ENCODE data around the gene IL17C.
A peak's percentile ranks its signal among the peaks of the same experiment; 100 is the strongest.

The IL17C gene

DNA sequence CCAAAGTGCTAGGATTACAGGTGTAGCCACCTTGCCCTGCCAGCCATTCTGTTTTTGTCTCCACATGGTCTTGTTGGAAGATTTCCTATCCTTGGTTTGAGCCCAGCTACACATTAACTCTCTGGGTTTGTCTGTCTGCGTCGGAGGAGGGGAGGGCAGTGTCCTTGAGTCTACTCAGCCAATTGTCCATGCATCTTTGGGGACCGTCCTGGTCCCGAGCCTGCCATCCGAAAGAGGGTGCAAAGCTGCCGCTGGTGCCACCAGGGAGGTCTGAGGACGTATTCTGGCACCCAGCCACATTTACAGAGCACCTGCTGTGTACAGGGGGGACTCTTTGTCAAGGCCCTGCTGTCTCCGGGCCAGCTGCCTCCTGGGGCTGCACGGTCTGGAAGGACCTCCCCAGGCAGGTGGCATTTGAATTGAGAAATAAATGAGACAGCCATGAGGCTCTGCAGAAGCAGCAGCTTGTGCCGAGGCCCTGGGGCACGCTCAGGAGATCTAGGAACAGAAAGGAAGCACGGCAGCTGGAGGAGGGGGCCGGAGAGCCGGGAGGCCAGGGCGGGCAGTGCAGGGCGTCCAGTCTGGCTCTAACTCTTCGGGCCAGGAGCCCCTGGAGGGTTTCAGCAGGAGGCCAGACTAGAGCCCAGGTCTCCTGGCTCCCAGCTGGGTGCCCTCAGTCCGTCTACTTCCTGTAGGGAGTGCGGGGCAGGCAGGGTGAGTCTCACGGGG is 11.0 kb downstream of the IL17C start:
- no peak for DNase-seq (ENCODE audit: low read depth in 2 of 2)
- TF ChIP-seq, protein P1, sequence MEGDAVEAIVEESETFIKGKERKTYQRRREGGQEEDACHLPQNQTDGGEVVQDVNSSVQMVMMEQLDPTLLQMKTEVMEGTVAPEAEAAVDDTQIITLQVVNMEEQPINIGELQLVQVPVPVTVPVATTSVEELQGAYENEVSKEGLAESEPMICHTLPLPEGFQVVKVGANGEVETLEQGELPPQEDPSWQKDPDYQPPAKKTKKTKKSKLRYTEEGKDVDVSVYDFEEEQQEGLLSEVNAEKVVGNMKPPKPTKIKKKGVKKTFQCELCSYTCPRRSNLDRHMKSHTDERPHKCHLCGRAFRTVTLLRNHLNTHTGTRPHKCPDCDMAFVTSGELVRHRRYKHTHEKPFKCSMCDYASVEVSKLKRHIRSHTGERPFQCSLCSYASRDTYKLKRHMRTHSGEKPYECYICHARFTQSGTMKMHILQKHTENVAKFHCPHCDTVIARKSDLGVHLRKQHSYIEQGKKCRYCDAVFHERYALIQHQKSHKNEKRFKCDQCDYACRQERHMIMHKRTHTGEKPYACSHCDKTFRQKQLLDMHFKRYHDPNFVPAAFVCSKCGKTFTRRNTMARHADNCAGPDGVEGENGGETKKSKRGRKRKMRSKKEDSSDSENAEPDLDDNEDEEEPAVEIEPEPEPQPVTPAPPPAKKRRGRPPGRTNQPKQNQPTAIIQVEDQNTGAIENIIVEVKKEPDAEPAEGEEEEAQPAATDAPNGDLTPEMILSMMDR (IDR thresholded peaks at IDR 0.05; ENCODE audit: low read depth, low read length): no peak
- peak overlapping the region; percentile 76 for H3K4me3 ChIP-seq (replicated peaks in 1 of 2; ENCODE audit: low read depth in 2 of 2, low read length in 2 of 2)

DNA sequence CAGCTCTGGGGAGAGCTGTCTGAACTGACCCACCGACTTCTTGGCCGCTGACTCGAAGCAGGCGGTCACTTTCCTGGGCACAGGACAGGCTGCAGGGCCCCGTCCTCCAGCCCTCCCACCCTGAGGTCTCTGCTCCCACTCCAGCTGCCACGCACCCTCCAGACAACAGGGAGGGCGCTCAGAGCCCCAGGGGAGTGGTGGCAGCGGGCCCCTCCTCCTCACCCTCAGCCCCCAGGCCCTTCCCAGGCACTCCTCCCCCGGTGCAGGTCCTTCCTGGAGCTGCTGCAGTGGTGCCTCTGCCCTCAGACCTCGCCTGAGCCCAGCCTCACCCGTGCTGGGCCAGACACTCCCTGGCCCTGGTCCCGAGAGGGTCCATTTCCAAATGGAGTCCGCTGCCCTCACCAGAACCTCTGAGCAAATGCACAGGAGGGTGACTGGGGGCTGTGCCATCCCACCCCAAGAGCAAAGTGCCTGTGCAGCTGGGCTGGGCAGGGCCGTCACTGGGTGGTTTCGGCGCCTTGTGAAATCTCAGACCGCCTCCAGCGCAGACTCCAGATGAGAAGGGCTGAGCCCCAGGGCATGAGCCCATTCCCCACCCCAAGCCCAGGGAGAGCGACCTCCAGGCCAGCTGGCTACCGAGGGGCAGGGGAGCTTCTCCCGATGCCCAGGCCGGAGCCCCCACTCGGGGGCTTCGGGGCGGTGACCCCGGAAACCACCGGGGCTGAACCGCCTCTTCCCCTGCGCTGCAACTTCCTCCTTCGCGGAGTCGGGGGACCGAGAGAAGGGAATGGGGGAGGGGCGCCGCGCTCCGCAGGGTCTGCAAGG is 11.8 kb downstream of the IL17C start:
- H3K4me3 ChIP-seq (replicated peaks in 1 of 2; ENCODE audit: low read depth in 2 of 2, low read length in 2 of 2): peak overlapping the region; percentile 76
- TF ChIP-seq, protein P1 (IDR thresholded peaks at IDR 0.05; ENCODE audit: low read depth, low read length): no peak
- peak in 1 of 2 donors; percentile 41 for DNase-seq (ENCODE audit: low read depth in 2 of 2)

DNA sequence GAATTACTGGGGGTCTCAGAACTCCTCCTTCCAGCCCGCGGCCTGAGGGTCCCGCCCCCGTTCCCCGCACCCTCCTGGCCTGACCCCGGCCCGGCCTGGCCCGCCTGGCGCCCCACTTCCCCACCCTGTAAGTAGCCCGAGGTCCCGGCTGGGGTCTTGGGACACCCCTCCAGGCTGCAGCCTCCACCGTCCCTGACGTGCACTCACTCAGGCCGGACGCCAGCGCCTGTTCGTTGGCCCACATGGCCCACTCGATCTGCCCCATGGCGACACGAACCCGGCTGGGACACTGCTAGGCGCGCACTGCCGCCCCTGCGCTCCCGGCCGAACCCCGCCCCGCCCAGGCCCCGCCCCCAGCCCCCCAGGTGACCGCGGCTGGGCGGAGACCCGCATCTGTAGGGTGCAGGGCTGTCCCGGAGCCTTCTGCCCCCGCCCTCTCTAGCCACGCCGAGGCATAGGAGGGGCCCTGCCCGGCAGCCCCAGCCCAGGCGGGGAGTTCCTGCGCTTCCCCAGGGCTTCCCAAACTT is 12.4 kb downstream of the IL17C start, which contains the start of gene CYBA:
Gene CYBA, minus strand, starts transcription at position 305 of the 527 bp plus-strand sequence. Its CDS starts 40 bp downstream, at position 265.
- TF ChIP-seq, protein P1 (IDR thresholded peaks at IDR 0.05; ENCODE audit: low read depth, low read length): no peak
- peak; percentile 66 to 71 for DNase-seq (ENCODE audit: low read depth in 2 of 2)
- H3K4me3 ChIP-seq (replicated peaks in 1 of 2; ENCODE audit: low read depth in 2 of 2, low read length in 2 of 2): peak within 1 kb of the TSS; percentile 76

DNA sequence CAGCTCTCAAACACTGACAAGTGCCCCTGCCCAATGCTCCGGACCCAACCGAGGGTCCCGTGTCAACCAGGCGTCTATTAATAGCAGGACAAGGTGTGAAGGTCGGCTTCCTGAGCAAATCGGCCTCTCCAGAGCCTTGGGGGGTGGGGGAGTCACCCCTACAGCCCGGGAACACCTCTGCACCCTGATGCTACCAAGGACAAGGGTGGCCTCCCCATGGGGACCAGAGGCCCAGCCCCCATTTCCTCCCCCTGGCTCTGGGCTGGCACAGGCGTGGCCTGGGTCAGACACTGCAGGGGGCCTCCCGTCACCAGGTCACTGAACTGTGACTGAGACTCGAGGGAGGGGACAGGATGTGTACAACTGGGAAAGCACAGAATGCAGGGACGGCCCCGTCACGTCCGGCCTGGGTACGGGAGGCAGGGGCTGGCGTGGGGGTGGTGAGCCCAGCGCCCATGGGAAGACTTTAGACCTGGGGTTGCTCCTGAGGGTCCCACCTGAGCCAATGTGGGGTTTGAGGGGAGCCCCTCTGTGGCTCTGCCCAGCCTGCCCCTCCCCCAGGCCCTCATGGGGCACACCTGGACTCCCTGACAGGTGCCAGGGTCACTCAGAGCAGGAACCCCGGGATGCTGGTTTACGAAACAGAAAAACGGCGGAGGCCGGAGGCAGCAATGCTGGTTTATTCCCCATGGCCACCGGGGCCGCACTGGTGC is 13.1 kb downstream of the IL17C start:
- H3K4me3 ChIP-seq (replicated peaks in 1 of 2; ENCODE audit: low read depth in 2 of 2, low read length in 2 of 2): peak overlapping the region; percentile 76
- TF ChIP-seq, protein P1 (IDR thresholded peaks at IDR 0.05; ENCODE audit: low read depth, low read length): no peak
- DNase-seq (ENCODE audit: low read depth in 2 of 2): peak in 1 of 2 donors; percentile 48

GRCh38 chr16:88651989-88652761 is 13.8 kb downstream of the IL17C start:
- H3K4me3 ChIP-seq (replicated peaks in 1 of 2; ENCODE audit: low read depth in 2 of 2, low read length in 2 of 2): no peak overlapping the region
- TF ChIP-seq, protein P1 (IDR thresholded peaks at IDR 0.05; ENCODE audit: low read depth, low read length): no peak
- DNase-seq (ENCODE audit: low read depth in 2 of 2): no peak

DNA sequence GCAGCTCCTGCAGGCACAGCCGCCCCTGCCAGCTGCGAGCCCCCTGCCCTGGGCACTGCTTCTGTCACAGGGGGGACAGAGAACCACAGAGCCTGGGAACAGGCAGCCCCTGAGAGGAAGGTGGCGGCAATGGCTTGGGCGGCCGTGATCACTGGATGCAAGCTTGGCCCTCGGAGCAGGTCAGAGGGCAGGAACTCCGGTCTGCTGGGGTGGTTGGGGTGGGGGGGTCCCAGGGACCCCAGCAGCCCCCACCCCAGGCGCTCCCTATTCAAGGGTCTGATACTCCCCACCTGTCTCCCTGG is 14.3 kb downstream of the IL17C start:
- TF ChIP-seq, protein P1 (IDR thresholded peaks at IDR 0.05; ENCODE audit: low read depth, low read length): no peak
- no peak overlapping the region for H3K4me3 ChIP-seq (replicated peaks in 1 of 2; ENCODE audit: low read depth in 2 of 2, low read length in 2 of 2)
- no peak for DNase-seq (ENCODE audit: low read depth in 2 of 2)

Measured in cardiac fibroblast (primary cell).